GM12878 (cell line): ENCODE measurements around the gene PCBP1. TPM values are rescaled to one million over a fixed set of nuclear protein-coding genes. Genes with fewer than 3 reads are reported as not detected.

Experiments used
- BMI1 ChIP-seq: fragments of 450-650 bp; IDR thresholded peaks from 2 replicates; pipeline ENCODE4 v1.6.1; 2016; ENCODE audit warnings: mild to moderate bottlenecking, moderate library complexity, borderline replicate concordance
- CBX3 ChIP-seq: fragments of 200-600 bp; sonication (generic); IDR thresholded peaks from 2 replicates; pipeline ENCODE4 v1.6.1; 2016; ENCODE audit warnings: low read depth, borderline replicate concordance
- CUX1 ChIP-seq: IDR thresholded peaks from 2 replicates; pipeline ENCODE4 v1.6.1; 2012; ENCODE audit warnings: improper control_type of control experiment, low read depth, low read length; ENCODE audit not compliant: insufficient replicate concordance
- POLR2AphosphoS2 ChIP-seq: IDR thresholded peaks from 2 replicates; pipeline ENCODE4 v1.6.1; 2011; ENCODE audit warnings: low read depth, mild to moderate bottlenecking, low read length, improper control_type of control experiment, moderate library complexity
- RFX5 ChIP-seq: IDR thresholded peaks from 2 replicates; pipeline ENCODE4 v1.6.1; 2011; ENCODE audit warnings: low read depth, low read length, improper control_type of control experiment
- SRF ChIP-seq, 2 experiments: IDR thresholded peaks; 2 replicates each; pipeline ENCODE4 v1.6.1; 2011; ENCODE audit warnings: low read depth in 2 of 2, low read length in 2 of 2, mild to moderate bottlenecking in 1 of 2, moderate library complexity in 1 of 2
- polyA plus RNA-seq, 11 experiments: library from polyadenylated mRNA; depleted of rRNA in 4 of 11; unstranded in 6 of 11; stranded (reverse) in 5 of 11; fragments of >200 nt; fragmentation: Nextera tagmentation in 4 of 11; fragmentation: Illumina TruSeq in 1 of 11; extraction: Ambion mirVana in 4 of 11; extraction: Trizol in 1 of 11; gene quantifications; 1 replicate in 1 of 11; 2 replicates in 10 of 11; pipeline versions ENCODE4 v1.2.1 to v1.2.3, GENCODE V29; 2011 to 2016; ENCODE audit warnings: inconsistent platforms in 2 of 11, missing spikeins in 2 of 11, low read depth in 1 of 11
- total RNA-seq, 4 experiments: library from RNA; depleted of rRNA in 3 of 4; stranded (reverse); fragments of >200 nt in 3 of 4; fragmentation: Illumina TruSeq in 1 of 4; extraction: Trizol in 1 of 4; gene quantifications; 2 replicates each; pipeline versions ENCODE4 v1.2.1 to v1.2.3, GENCODE V29; 2013 to 2021

Gene PCBP1
- total and polyA plus RNA-seq, 10 of the 15 experiments (the other 5 are each of a cell fraction or from before 2014, with no cell fraction given): 24.4 to 494 (median 130) TPM

DNA sequence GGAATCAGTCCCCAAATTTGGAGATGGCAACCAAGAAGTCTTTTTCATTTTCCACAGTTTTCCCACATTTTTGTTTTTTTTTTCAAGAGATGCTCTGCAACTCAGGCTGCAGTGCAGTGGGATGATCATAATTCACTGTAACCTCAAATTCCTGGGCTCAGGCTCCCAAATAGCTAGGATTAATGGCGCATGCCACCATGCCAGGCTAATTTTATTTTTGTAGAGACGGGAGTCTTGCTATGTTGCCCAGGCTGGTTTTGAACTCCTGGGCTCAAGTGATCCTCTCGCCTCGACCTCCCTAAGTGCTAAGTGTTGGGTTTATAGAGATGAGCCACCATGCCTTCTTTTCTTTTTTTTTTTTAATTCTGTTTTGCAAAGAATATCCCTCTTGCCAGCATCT is 35.2 kb downstream of the PCBP1 start (continued):
- TF ChIP-seq CUX1 (no peak), RFX5 (no peak), CBX3 (no peak), BMI1 (no peak), SRF (IDR thresholded peaks at IDR 0.05; ENCODE audit: low read depth in 2 of 2, low read length in 2 of 2) (no peak), POLR2AphosphoS2 (no peak)
